ENCODE data around the gene GTPBP4.

The GTPBP4 gene

GRCh38 chr10:948347-948746 is 39.9 kb upstream of the GTPBP4 start:
- TF ChIP-seq, protein P1, sequence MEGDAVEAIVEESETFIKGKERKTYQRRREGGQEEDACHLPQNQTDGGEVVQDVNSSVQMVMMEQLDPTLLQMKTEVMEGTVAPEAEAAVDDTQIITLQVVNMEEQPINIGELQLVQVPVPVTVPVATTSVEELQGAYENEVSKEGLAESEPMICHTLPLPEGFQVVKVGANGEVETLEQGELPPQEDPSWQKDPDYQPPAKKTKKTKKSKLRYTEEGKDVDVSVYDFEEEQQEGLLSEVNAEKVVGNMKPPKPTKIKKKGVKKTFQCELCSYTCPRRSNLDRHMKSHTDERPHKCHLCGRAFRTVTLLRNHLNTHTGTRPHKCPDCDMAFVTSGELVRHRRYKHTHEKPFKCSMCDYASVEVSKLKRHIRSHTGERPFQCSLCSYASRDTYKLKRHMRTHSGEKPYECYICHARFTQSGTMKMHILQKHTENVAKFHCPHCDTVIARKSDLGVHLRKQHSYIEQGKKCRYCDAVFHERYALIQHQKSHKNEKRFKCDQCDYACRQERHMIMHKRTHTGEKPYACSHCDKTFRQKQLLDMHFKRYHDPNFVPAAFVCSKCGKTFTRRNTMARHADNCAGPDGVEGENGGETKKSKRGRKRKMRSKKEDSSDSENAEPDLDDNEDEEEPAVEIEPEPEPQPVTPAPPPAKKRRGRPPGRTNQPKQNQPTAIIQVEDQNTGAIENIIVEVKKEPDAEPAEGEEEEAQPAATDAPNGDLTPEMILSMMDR (IDR thresholded peaks at IDR 0.05), result no peak

GRCh38 chr10:949446-949845 is 38.8 kb upstream of the GTPBP4 start:
- TF ChIP-seq, protein P1 (IDR thresholded peaks at IDR 0.05), result no peak

DNA sequence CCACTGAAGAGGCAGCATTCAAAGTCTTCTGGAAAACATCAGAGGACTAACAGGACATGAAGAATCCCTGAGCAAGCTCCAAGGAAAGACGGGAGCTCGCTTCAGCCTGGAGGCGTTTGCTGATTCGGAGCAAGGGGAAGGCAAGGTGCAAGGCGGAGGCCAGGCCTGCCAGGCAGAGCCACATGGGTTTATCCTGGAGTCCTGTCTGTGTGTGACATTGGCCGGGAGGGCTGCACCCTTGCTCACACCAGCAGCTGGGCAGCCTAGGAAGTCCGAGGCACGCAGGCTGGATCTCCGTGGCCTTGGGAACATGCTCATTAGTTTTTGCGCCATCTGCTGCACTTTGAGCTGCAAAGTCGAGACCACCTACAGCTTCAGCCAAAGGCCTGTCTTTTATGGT is 34.4 kb upstream of the GTPBP4 start:
- TF ChIP-seq, protein P1 (IDR thresholded peaks at IDR 0.05), result no peak

GRCh38 chr10:954396-954795 is 33.8 kb upstream of the GTPBP4 start:
- TF ChIP-seq, protein P1 (IDR thresholded peaks at IDR 0.05), result no peak

DNA sequence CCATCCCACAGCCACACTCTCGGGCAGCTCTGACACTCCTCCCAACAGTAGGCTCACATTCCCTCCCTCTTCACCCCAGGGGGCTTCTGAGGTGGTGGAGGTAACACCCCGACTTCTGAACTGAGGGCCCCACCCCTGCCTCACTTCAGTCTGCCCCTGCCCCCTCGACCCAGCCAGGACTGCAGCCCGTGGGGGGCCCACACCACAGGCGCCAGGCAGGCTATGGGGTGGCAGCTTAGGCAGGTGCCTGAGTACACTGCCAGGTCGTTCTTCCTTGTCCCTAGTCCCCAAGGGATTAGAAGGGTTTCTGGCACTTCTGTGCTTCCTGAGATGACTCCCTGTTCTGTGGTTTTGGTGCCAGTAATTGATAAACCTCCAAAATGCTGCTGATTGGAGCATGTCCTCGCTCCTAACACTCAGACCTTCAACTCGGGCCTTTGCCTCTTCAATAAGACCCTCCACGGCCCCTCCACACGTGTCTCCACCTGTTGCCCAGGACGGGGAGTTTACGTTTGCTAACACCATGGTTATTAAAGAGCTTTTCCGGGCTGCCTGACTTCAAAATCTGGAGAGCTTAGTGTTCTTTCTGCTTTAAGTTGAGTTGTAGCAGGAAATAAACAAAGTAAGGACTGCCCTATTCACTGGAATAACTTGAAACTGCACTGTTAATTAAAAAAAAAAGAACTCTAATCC is 33.0 kb upstream of the GTPBP4 start:
- TF ChIP-seq, protein P1 (IDR thresholded peaks at IDR 0.05), result no peak

DNA sequence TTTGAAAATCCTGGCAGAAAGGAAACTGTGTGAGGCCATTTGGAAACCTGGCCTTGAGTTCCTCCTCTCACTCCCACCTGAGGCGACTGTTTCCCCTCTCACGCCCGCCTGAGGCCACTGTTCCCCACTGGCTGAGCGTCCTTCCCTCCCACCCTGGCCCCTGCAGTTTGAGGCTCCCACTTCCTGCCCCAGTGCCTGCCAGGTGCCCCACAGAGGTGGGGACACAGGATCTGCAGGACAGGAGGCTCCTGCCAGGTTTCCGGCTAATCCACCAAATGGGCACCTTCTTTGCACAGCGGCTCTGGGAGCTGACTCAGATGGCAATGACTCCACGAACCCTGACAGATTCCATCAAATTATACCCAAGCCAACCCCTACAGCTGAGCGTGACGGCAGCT is 32.4 kb upstream of the GTPBP4 start:
- TF ChIP-seq, protein P1 (IDR thresholded peaks at IDR 0.05), result no peak

GRCh38 chr10:958106-958505 is 30.1 kb upstream of the GTPBP4 start:
- TF ChIP-seq, protein P1 (IDR thresholded peaks at IDR 0.05), result no peak

GRCh38 chr10:958856-959255 is 29.4 kb upstream of the GTPBP4 start:
- TF ChIP-seq, protein P1 (IDR thresholded peaks at IDR 0.05), result no peak
